GM19328 (cell line): ENCODE results near the gene GNAQ.

Experiments
- ATAC-seq: cut with Tn5 transposase; IDR thresholded peaks from one replicate; pipeline ENCODE4 v1.9.1; 2021; ENCODE audit warnings: mild to moderate bottlenecking, moderate library complexity; ENCODE audit not compliant: unreplicated experiment

Gene GNAQ

DNA sequence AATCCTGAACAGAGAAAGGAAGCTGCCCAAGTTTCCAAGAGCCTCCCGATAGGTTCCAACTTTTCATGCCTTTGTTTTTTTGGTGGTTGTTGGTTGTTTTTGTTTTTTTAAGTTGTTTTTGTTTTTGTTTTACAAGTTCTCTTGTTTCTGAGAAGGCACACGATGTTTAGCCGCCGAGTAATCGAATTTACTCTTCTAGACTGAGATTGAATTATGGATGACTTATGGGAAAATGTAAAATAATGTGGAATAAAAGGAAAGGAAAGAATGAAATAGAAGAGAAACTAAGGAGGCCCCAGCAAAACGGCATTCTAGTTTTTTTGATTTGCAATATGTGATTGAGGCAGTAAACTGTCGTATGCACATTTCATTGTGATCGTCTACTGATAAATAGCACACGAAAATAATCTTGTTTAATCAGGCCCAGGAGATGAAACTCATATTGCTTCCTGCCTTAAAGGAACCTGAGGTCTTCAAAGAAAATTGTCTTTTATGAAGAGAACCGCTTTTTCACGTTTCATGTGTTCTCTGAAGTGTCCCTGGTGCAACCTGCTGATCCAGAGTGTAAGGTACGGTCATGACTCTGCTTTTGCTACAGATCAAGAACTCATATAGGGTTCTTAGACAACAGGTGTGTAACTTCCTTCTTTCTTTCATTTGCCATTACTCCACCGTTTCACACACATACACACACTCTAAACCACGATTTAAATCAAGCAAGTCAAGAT lies 1.3 kb upstream of the GNAQ start:
- ATAC-seq: no peak

DNA sequence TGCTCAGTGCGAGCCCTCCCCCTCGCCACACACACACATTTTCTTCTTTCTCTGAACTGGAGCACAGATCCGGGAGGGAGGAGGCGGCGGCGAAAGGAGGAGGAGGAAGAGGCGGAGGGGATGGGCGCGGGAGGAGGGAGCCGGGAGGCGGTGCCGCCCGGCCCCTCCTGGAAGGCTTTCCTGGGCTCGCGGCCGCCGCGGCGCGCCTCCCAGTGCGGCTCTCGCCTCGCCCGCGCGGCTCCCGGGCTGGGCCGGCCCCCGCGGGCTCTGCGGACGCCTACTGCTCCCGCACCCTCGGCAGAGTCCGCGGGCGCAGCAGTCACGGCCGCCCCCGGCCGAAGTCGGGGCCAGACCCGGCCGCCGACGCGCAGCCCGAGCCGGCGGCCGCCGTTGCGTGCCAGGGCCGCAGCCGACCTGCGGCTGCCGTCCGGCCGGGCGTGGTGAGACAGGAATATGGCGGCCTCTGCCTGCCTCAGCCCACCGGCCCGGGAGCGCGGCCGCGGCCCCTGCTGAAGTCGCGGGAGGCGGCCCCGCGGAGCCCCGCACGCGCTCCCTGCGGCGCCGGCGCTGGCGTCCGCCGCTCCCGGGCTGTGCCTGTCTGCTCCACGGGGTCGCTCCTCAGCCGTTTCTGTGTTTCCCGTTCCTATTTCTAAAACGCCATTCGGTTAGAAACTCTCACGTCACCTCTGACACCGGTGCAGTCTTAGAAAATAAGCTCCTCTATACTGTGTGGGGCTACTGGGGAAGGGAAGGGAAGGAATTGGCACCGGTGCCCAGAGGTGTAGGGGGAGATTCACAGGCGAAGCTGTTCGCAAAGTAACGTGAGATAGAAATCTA lies 500 bp upstream of the GNAQ start:
- no peak for ATAC-seq

DNA sequence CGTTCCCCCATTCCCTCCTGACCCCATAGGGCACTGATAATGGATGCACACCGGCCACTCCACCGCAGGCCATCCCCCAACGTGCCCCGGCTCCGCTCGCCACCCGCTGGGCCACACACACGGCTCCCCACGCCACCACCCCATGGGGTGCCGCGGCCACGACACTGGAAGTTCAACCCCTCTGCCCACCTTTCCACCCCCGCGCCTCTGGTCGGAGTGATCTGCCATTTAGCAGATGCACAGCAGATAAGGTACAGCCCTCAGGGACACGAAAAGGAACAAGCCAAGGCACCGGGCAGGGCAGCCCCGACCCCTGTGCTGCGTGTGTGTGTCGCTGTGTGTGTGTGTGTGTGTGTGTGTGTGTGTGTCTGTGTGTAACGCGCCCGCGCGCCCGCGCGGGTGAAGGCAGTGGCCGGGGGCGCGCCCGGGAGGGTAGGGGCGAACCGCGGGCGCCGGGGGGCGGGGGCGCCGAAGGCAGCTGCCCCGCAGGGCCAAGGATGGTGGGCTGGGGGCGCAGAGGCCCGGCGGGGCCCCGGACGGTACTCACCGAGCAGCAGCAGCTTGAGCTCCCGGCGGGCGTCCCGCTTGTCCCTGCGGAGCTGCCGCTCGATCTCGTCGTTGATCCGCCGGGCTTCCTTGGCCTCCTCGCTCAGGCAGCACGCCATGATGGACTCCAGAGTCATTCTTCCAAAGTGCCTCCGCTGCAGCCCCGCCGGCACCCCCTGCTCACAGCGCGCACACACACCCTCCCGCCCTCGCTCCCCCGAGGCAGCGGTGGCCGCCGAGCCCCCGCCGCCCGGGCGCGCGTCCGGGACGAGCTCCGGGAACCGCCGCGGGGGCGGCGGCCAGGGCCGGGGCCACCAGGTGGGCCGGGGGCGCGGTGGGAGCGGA lies 813 bp downstream of the GNAQ start:
- ATAC-seq: no peak

GRCh38 chr9:78030296-78030552 lies 1.4 kb downstream of the GNAQ start:
- no peak for ATAC-seq

- no peak for ATAC-seq
Measured at GRCh38 chr9:78029551-78030295, 1.9 kb downstream of the GNAQ start.

DNA sequence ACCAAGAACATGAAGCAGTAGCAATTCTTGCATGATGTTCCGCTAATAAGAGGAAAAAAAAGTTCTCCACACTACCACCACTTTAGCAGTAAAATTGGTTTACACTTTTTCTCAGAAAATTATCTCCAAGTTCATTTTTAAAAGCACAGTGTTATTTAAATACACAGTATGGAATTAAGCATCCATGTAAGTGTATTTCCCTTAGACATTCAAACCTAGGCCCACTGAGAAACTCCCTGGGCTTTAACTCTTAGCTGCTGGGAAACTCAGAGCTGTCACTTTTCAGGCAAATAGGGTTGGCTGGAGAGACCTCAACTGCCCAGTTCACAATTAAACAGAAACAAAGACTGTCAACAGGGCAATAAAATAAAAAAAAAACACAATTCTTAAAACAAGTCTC lies 2.7 kb downstream of the GNAQ start:
- no peak for ATAC-seq

DNA sequence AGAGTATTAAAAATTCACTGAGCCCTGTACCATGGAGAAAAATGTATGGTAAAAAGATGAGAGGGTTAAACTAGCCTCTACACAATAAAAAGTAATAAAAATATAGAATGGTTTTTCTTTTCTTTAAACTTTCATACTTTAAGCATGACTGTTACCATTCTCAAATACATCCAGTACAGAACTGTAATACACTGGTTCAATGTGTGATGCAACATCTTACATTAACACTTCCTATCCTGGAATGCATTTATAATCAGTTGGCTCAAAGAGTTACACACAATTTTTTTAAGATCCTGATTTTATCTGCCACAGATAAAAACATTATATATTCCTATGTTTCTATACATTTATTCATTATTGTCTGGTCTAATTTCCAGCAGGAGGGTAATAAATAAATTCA lies 4.7 kb downstream of the GNAQ start:
- ATAC-seq: no peak

DNA sequence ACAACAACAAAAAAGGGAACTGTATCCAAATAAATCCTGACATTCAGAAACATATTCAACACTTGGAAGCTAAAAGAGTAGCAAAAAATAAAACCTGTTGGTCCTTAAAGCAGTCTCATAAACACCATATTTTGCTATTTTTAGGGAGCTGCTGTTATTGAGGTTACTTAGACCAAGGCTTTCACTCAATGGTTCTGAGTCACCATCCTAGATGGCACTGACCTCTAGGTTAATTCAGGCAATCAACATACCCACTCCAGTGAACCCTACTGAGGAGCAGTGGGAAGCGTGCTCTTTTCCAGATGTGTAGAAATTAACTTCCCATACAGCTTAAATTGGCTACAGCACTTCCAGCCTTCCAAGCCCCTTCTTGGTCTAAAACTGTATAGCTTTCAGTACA lies 5.2 kb downstream of the GNAQ start:
- no peak for ATAC-seq

DNA sequence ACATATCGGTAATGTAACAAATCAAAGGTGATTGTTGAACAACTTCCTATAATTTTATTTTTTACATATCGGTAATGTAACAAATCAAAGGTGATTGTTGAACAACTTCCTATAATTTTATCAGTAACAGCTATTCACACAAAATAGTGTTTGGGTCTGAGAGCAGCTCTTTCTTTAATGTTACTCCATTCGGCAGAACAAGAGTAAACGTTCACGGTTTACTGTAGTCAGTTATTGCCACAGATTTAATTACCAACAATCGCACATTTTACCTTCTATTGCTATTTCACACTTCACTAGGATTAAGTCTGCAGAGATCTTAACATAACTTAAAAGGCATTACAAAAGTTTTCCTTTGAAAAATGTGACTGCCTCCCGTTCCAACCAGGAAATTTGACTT lies 6.4 kb downstream of the GNAQ start:
- no peak for ATAC-seq

DNA sequence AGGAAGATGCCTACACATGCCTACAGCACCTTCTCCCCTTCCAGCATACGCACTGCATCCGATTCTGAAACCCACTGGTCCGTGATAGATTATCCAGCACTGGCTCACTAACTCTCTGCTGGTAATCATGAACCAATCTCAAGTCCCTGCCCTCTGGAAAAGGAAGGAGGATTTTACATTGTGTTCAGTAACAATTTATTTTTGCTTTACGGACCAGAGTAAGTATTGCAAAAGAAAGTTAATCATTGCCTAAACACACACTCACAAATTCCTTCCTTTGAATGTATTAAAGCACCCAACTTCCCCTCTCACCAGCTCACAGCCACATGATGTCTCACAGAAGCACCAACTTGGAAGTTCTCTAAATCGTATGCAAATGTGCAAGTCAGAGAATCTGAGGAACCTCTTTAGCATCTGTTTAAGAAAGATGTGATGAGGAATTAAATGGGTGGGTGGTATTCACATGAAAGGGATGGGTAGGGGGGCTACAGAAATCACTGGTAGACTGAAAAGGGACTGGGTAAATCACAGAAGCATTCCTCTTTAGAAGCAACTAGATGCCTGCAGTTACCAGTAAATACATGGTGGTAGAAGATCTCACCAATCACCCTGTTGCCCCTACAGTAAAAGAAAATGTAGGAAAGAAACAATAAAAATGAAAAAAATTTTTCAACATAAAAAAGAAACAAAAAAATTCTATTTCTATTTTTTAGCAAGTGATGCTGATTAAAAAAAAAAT lies 8.4 kb downstream of the GNAQ start:
- ATAC-seq: no peak

GRCh38 chr9:78021697-78022096 lies 9.9 kb downstream of the GNAQ start:
- ATAC-seq: no peak

- no peak for ATAC-seq
Measured at GRCh38 chr9:78017190-78017693, 14.4 kb downstream of the GNAQ start.

GRCh38 chr9:78015241-78015640 lies 16.4 kb downstream of the GNAQ start:
- ATAC-seq: no peak

DNA sequence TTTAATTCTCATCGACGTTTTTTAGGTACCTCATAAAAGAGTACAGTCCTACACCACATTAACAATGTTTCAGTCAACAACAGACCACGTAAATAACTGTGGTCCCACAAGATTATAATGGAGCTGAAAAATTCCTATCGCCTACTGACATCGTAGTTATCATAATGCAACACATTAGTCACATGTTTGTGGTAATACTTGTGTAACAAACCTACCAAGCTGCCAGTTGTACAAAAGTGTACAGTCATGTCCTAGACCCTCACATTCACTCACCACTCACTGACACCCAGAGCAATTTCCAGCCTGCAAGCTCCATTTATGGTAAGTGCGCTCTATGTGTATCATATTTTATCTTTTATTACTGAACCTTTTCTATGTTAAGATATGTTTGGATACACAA lies 16.8 kb downstream of the GNAQ start:
- ATAC-seq: no peak

DNA sequence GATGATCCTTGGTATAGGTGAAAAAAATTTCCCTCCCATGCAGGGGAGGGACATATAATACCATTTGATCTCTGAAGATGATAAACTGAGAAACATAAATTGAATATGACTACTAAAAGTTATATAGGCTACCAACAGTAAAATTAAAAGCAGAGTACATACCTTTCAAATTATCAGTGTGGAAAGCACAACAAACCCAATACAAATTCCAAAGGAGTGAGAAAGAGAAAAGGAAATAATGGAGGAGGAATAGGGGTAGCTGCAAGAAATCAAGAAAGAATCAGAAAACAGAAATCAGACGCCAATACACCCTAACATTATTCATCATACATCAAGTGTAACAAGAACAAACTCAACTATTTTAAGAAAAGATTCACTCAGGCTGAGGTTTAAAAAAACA lies 17.7 kb downstream of the GNAQ start:
- no peak for ATAC-seq

- no peak for ATAC-seq
Measured at GRCh38 chr9:78011049-78011448, 20.6 kb downstream of the GNAQ start.

- ATAC-seq: no peak
Measured at GRCh38 chr9:78010445-78010844, 21.2 kb downstream of the GNAQ start.

DNA sequence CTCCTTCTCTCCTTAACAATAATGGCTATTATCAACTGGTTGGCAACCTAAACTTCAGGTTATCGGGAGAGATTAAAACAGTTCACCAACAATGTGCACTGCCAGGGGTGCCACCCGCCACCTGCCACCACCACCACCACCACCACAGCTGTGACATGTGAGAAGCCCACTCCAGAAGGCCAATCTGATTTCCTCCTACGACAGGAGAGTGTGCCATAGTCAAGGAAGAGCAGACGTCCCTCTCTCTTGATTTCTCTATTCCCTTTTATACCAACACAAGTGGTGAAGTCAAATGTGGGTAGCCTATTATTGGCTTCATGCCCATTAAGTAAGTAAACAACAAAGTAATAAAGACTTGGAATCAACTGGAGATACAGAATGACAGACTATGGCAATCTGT lies 22.4 kb downstream of the GNAQ start:
- ATAC-seq: no peak

DNA sequence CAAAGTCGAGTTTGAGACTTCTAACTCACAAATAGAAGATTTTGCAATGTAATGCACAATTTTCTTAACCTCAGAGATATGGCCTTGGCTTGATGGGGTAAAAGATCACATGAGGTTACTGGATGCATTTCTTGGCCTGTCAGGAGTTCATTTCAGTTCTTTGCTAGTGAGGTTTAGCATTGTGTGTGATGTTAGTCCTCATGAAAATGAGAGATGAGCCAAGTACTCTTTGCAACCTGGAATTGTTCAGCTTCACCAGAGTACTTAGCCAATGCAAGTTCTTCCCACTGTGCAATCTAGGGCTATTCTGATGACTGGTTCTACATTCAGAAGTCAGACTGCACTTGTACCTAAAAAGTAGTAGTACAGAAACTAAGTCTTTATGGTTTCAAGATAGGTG lies 24.9 kb downstream of the GNAQ start:
- no peak for ATAC-seq
